Left cardiac atrium (tissue), 4 donors: Measurements from ENCODE around the gene TMEM169. TPM values are rescaled to one million over a fixed set of nuclear protein-coding genes. Genes with fewer than 3 reads are reported as not detected.
"Not testable (repeated sequence)": the region's sequence is repeated elsewhere in the genome, so short reads cannot be mapped to it uniquely, and the experiment has no call there.

Experiments
- ATAC-seq, 2 donors: fragments of 200-7000 bp; cut with Tn5 transposase; one replicate each; pipeline ENCODE4 v1.9.1; 2020; ENCODE audit warnings: mild to moderate bottlenecking in 2 of 2, moderate library complexity in 2 of 2
- DNase-seq: peaks from one replicate; pipeline ENCODE4 v3.0.0-alpha.2; 2020
- intact Hi-C, 2 donors: fragments of 100-400 bp; cut with DNase I; formaldehyde crosslinking; loops; one replicate each; pipeline versions ENCODE4 v1.14.1 to v1.15.1; 2022 to 2023
- total RNA-seq, 2 donors: library from RNA; stranded (reverse); fragmentation: NEBNext Ultra II Directional; extraction: Animal tissue kit (Norgen Biotek cat#: 25700); gene quantifications; one replicate each; pipeline ENCODE4 v1.2.1, GENCODE V29; 2021
- donor health status: DM: no; HTN: yes; CAD: no.
- donor health status: DM: no; HTN: yes; CAD: no; lungs with severe emphysema.
- donor health status: DM: yes; HTN: yes; CAD: no.
- donor health status: Dilated cardiomyopathy.

The TMEM169 gene
- total RNA-seq, 2 donors from 2014 or later, result 0.13 to 0.27 TPM

GRCh38 chr2:216119146-216119545 is 37.4 kb downstream of the TMEM169 start:
- intact Hi-C loops, result no loop called here
- ATAC-seq (no peak), DNase-seq (no peak)

GRCh38 chr2:216119986-216120385 is 38.3 kb downstream of the TMEM169 start:
- DNase-seq (no peak), ATAC-seq (no peak)
- intact Hi-C loops, result no loop called here

GRCh38 chr2:216121255-216121654 is 39.5 kb downstream of the TMEM169 start:
- intact Hi-C loops, result no loop called here
- ATAC-seq (no peak), DNase-seq (no peak)

- ATAC-seq (no peak), DNase-seq (no peak)
- intact Hi-C loops, result no loop called here
Observed at GRCh38 chr2:216126943-216127342, 45.2 kb downstream of the TMEM169 start.

GRCh38 chr2:216130346-216130971 is 48.7 kb downstream of the TMEM169 start:
- intact Hi-C loops, result no loop called here
- no peak for DNase-seq
- no peak for ATAC-seq

- ATAC-seq (no peak), DNase-seq (no peak)
- intact Hi-C loops, result no loop called here
Observed at GRCh38 chr2:216131175-216131926, 49.6 kb downstream of the TMEM169 start.

- ATAC-seq (no peak), DNase-seq (no peak)
- intact Hi-C loops, result no loop called here
Observed at GRCh38 chr2:216132585-216132984, 50.9 kb downstream of the TMEM169 start.

- intact Hi-C loops, result no loop called here
- ATAC-seq (peak in 1 of 2 donors; percentile 38), DNase-seq (no peak)
Observed at GRCh38 chr2:216133397-216133796, 51.7 kb downstream of the TMEM169 start.

- ATAC-seq (no peak), DNase-seq (no peak)
- intact Hi-C loops, result no loop called here
Observed at GRCh38 chr2:216134958-216135541, 53.3 kb downstream of the TMEM169 start.

GRCh38 chr2:216139884-216140283 is 58.2 kb downstream of the TMEM169 start:
- no peak for DNase-seq
- intact Hi-C loops, result loop anchor here in 1 of 2 donors (2.0 kb wide), 1 partner anchor 17 kb away; no protein-coding TSS in a partner anchor

GRCh38 chr2:216141516-216141915 is 59.8 kb downstream of the TMEM169 start:
- DNase-seq, ATAC-seq: not testable (repeated sequence)
- intact Hi-C loops, result loop anchor here in 1 of 2 donors (2.0 kb wide), 1 partner anchor 19 kb away; no protein-coding TSS in a partner anchor

More at GRCh38 chr2:216139884-216140283, 58.2 kb downstream of the TMEM169 start:
- no peak for ATAC-seq

GRCh38 chr2:216142540-216142939 is 60.8 kb downstream of the TMEM169 start:
- intact Hi-C loops, result no loop called here
- ATAC-seq (no peak), DNase-seq (no peak)

- ATAC-seq (no peak), DNase-seq (no peak)
- intact Hi-C loops, result no loop called here
Observed at GRCh38 chr2:216144372-216144771, 62.7 kb downstream of the TMEM169 start.

- DNase-seq, result no peak
- ATAC-seq, result no peak
- intact Hi-C loops, result no loop called here
Observed at GRCh38 chr2:216144857-216145256, 63.1 kb downstream of the TMEM169 start.

GRCh38 chr2:216146573-216146972 is 64.9 kb downstream of the TMEM169 start:
- DNase-seq (no peak), ATAC-seq (no peak)
- intact Hi-C loops, result no loop called here

- no peak for DNase-seq
- ATAC-seq, result no peak
- intact Hi-C loops, result no loop called here
Observed at GRCh38 chr2:216147172-216148131, 65.7 kb downstream of the TMEM169 start.

- DNase-seq, result no peak
- ATAC-seq, result no peak
Observed at GRCh38 chr2:216148983-216149382, 67.3 kb downstream of the TMEM169 start.

GRCh38 chr2:216149741-216150140 is 68.0 kb downstream of the TMEM169 start:
- ATAC-seq (no peak), DNase-seq (no peak)
- intact Hi-C loops, result no loop called here

More at GRCh38 chr2:216148983-216149382, 67.3 kb downstream of the TMEM169 start:
- intact Hi-C loops, result no loop called here
